ENCODE measurements around the gene RNU5D-1. TPM values are rescaled to one million over a fixed set of nuclear protein-coding genes. Genes with fewer than 3 reads are reported as not detected.
"Not testable (repeated sequence)": the region's sequence is repeated elsewhere in the genome, so short reads cannot be mapped to it uniquely, and the experiment has no call there.

The RNU5D-1 gene
- not detected for total RNA-seq

GRCh38 chr1:44730741-44731512 is at the start of gene RNU5D-1:
RNU5D-1 (minus strand) TSS chr1:44731170.
- DNase-seq, result peak; percentile 97
- Mint-ChIP-seq H3K27ac (peak within 1 kb of the TSS; percentile 98), H3K9me3 (ENCODE audit: low read depth) (no peaks in the 10 kb centered on the region), H3K4me3 (peak within 1 kb of the TSS; percentile 62), H3K4me1 (peaks cover 33% of the 10 kb centered on the region), H3K36me3 (no peaks in the 10 kb centered on the region), H3K27me3 (no peaks in the 10 kb centered on the region)
- CTCF ChIA-PET, result interaction anchor here (0.9 to 7.7 kb wide), 26 partner anchors 9 to 570 kb away, joined by 3 to 60 read pairs (median 7); partner anchors contain the start of genes ARMH1, BEST4, BTBD19 and EIF2B3
- ATAC-seq, result peak; percentile 84

GRCh38 chr1:44780583-44781121 is 49.7 kb upstream of the RNU5D-1 start:
- Mint-ChIP-seq H3K36me3 (peaks cover 63% of the 10 kb centered on the region), H3K4me1 (peaks cover 60% of the 10 kb centered on the region), H3K9me3 (ENCODE audit: low read depth) (no peaks in the 10 kb centered on the region), H3K27me3 (no peaks in the 10 kb centered on the region), H3K4me3 (no peak overlapping the region), H3K27ac (no peak overlapping the region)
- DNase-seq (no peak), ATAC-seq (no peak)
- CTCF ChIA-PET, result no interaction called here

GRCh38 chr1:44778705-44779576 is 48.0 kb upstream of the RNU5D-1 start:
- Mint-ChIP-seq H3K36me3 (peaks cover 67% of the 10 kb centered on the region), H3K27ac (peak overlapping the region; percentile 66)

GRCh38 chr1:44777969-44778635 is 47.1 kb upstream of the RNU5D-1 start:
- CTCF ChIA-PET, result interaction anchor here (0.7 to 1.3 kb wide), 5 partner anchors 9 to 57 kb away, joined by 3 to 4 read pairs (median 3); partner anchors contain the start of gene PLK3
- Mint-ChIP-seq H3K36me3 (peaks cover 67% of the 10 kb centered on the region), H3K4me1 (peaks cover 48% of the 10 kb centered on the region), H3K4me3 (peak overlapping the region; percentile 93), H3K27ac (peak overlapping the region; percentile 93), H3K9me3 (ENCODE audit: low read depth) (no peaks in the 10 kb centered on the region), H3K27me3 (no peaks in the 10 kb centered on the region)
- ATAC-seq (no peak), DNase-seq (no peak)

More at GRCh38 chr1:44778705-44779576, 48.0 kb upstream of the RNU5D-1 start:
- CTCF ChIA-PET, result interaction anchor here (1.2 kb wide), 1 partner anchor 8 kb away, joined by 3 read pairs; no protein-coding TSS in a partner anchor
- H3K9me3 Mint-ChIP-seq (ENCODE audit: low read depth), result no peaks in the 10 kb centered on the region
- peaks cover 54% of the 10 kb centered on the region for H3K4me1 Mint-ChIP-seq
- peak overlapping the region; percentile 14 for H3K4me3 Mint-ChIP-seq
- ATAC-seq, result no peak
- no peaks in the 10 kb centered on the region for H3K27me3 Mint-ChIP-seq
- no peak for DNase-seq

GRCh38 chr1:44777547-44777946 is 46.6 kb upstream of the RNU5D-1 start:
- Mint-ChIP-seq H3K36me3 (peaks cover 65% of the 10 kb centered on the region), H3K27ac (peak overlapping the region; percentile 93), H3K27me3 (no peaks in the 10 kb centered on the region), H3K9me3 (ENCODE audit: low read depth) (no peaks in the 10 kb centered on the region), H3K4me1 (peaks cover 46% of the 10 kb centered on the region), H3K4me3 (peak overlapping the region; percentile 93)
- no peak for ATAC-seq
- CTCF ChIA-PET, result interaction anchor here (0.7 to 1.3 kb wide), 5 partner anchors 9 to 57 kb away, joined by 3 to 4 read pairs (median 3); partner anchors contain the start of gene PLK3
- no peak for DNase-seq

GRCh38 chr1:44776730-44777068 is 45.7 kb upstream of the RNU5D-1 start:
- H3K36me3 Mint-ChIP-seq, result peaks cover 60% of the 10 kb centered on the region
- no peaks in the 10 kb centered on the region for H3K9me3 Mint-ChIP-seq (ENCODE audit: low read depth)
- DNase-seq, result no peak
- H3K4me1 Mint-ChIP-seq, result peaks cover 45% of the 10 kb centered on the region
- ATAC-seq, result no peak
- no peaks in the 10 kb centered on the region for H3K27me3 Mint-ChIP-seq
- H3K4me3 Mint-ChIP-seq, result peak overlapping the region; percentile 93
- CTCF ChIA-PET, result interaction anchor here (1.3 to 3.3 kb wide), 6 partner anchors 9 to 234 kb away, joined by 3 to 35 read pairs (median 6); partner anchors contain the start of genes BEST4, HECTD3, PLK3 and RNU5D-1
- peak overlapping the region; percentile 93 for H3K27ac Mint-ChIP-seq

- DNase-seq (peak; percentile 67), ATAC-seq (peak; percentile 38)
- Mint-ChIP-seq H3K9me3 (ENCODE audit: low read depth) (no peaks in the 10 kb centered on the region), H3K36me3 (peaks cover 55% of the 10 kb centered on the region), H3K27ac (peak overlapping the region; percentile 93), H3K27me3 (no peaks in the 10 kb centered on the region), H3K4me3 (peak overlapping the region; percentile 93), H3K4me1 (peaks cover 41% of the 10 kb centered on the region)
- CTCF ChIA-PET, result interaction anchor here (0.8 to 3.3 kb wide), 11 partner anchors 9 to 527 kb away, joined by 3 to 35 read pairs (median 4); partner anchors contain the start of genes BEST4, HECTD3, KIF2C and PLK3
Observed at GRCh38 chr1:44775930-44776729, 45.2 kb upstream of the RNU5D-1 start.

GRCh38 chr1:44775078-44775929 is 44.3 kb upstream of the RNU5D-1 start, which contains the start of gene RPS8:
RPS8 (plus strand) TSS chr1:44775540; CDS start chr1:44775597, 57 bp downstream.
- peaks cover 37% of the 10 kb centered on the region for H3K4me1 Mint-ChIP-seq
- CTCF ChIA-PET, result interaction anchor here (0.8 to 3.3 kb wide), 11 partner anchors 10 to 528 kb away, joined by 3 to 35 read pairs (median 4); partner anchors contain the start of genes BEST4, HECTD3, KIF2C and PLK3
- peak; percentile 81 for ATAC-seq

GRCh38 chr1:44766421-44766820 is 35.5 kb upstream of the RNU5D-1 start:
- H3K4me3 Mint-ChIP-seq; H3K4me1 Mint-ChIP-seq; H3K27ac Mint-ChIP-seq; H3K9me3 Mint-ChIP-seq (ENCODE audit: low read depth); ATAC-seq; H3K27me3 Mint-ChIP-seq; DNase-seq: not testable (repeated sequence)
- peaks cover 40% of the 10 kb centered on the region for H3K36me3 Mint-ChIP-seq
- CTCF ChIA-PET, result interaction anchor here (1.4 kb wide), 1 partner anchor 34 kb away, joined by 3 read pairs; the partner anchor contains the start of gene PLK3

More at GRCh38 chr1:44775078-44775929, 44.3 kb upstream of the RNU5D-1 start, which contains the start of gene RPS8:
- Mint-ChIP-seq H3K9me3 (ENCODE audit: low read depth) (no peaks in the 10 kb centered on the region), H3K27me3 (no peaks in the 10 kb centered on the region), H3K27ac (peak within 1 kb of the TSS; percentile 93), H3K4me3 (peak within 1 kb of the TSS; percentile 93), H3K36me3 (peaks cover 46% of the 10 kb centered on the region)
- peak; percentile 95 for DNase-seq

- CTCF ChIA-PET, result no interaction called here
- Mint-ChIP-seq H3K9me3 (ENCODE audit: low read depth) (no peaks in the 10 kb centered on the region), H3K4me1 (peaks cover 12% of the 10 kb centered on the region), H3K27me3 (no peaks in the 10 kb centered on the region), H3K4me3 (no peak overlapping the region), H3K36me3 (peaks cover 66% of the 10 kb centered on the region), H3K27ac (no peak overlapping the region)
- ATAC-seq, result no peak
- no peak for DNase-seq
Observed at GRCh38 chr1:44760876-44761275, 29.9 kb upstream of the RNU5D-1 start.

- no peaks in the 10 kb centered on the region for H3K27me3 Mint-ChIP-seq
- no peak overlapping the region for H3K27ac Mint-ChIP-seq
- no peak for ATAC-seq
- no peak for DNase-seq
- no peak overlapping the region for H3K4me3 Mint-ChIP-seq
- peaks cover 15% of the 10 kb centered on the region for H3K4me1 Mint-ChIP-seq
- H3K36me3 Mint-ChIP-seq, result peaks cover 77% of the 10 kb centered on the region
- CTCF ChIA-PET, result interaction anchor here (1.0 to 1.5 kb wide), 3 partner anchors 12 to 28 kb away, joined by 3 to 4 read pairs (median 3); partner anchors contain the start of gene RNU5D-1
- H3K9me3 Mint-ChIP-seq (ENCODE audit: low read depth), result no peaks in the 10 kb centered on the region
Observed at GRCh38 chr1:44759077-44759476, 28.1 kb upstream of the RNU5D-1 start.

Measured in activated CD8-positive, alpha-beta memory T cell treated with anti-CD3 and anti-CD28 coated beads, Interleukin-2, amount 10 ng/mL, durations not matched to agents 7 days and 5 days (primary cell).